Heart left ventricle (tissue), 16 donors: Measurements from ENCODE around the gene SCN9A. TPM values are rescaled to one million over a fixed set of nuclear protein-coding genes. Genes with fewer than 3 reads are reported as not detected.

ENCODE experiments used
- ATAC-seq, 4 donors: fragments of 200-7000 bp; cut with Tn5 transposase; one replicate each; pipeline ENCODE4 v1.9.1; 2020 to 2022; ENCODE audit warnings: moderate library complexity in 4 of 4, mild to moderate bottlenecking in 3 of 4, moderate number of reproducible peaks in 1 of 4
- DNase-seq, 5 donors: peaks; one replicate each; pipeline ENCODE4 v3.0.0-alpha.2; 2020
- H3K27ac ChIP-seq, 12 donors: fragments of 200-600 bp; sonication (generic) in 4 of 12; one replicate each; pipeline versions ENCODE4 v1.5.0 to v1.8.0; 2016 to 2022; ENCODE audit warnings: mild to moderate bottlenecking in 2 of 12
- H3K27me3 ChIP-seq, 9 donors: fragments of 200-600 bp; sonication (generic) in 2 of 9; one replicate each; pipeline versions ENCODE4 v1.5.1 to v1.8.0; 2016 to 2022; ENCODE audit warnings: mild to moderate bottlenecking in 3 of 9
- H3K36me3 ChIP-seq, 9 donors: fragments of 200-600 bp; sonication (generic) in 2 of 9; one replicate each; pipeline versions ENCODE4 v1.5.0 to v1.8.0; 2018 to 2022; ENCODE audit warnings: mild to moderate bottlenecking in 2 of 9
- H3K4me1 ChIP-seq, 12 donors: fragments of 200-600 bp; sonication (generic) in 4 of 12; one replicate each; pipeline versions ENCODE4 v1.5.0 to v1.8.0; 2016 to 2022; ENCODE audit warnings: mild to moderate bottlenecking in 3 of 12
- H3K4me3 ChIP-seq, 12 donors: fragments of 200-600 bp; sonication (generic) in 4 of 12; one replicate each; pipeline versions ENCODE4 v1.5.0 to v1.8.0; 2017 to 2022; ENCODE audit warnings: mild to moderate bottlenecking in 9 of 12, moderate library complexity in 4 of 12
- H3K9me3 ChIP-seq, 12 donors: fragments of 200-600 bp; sonication (generic) in 4 of 12; one replicate each; pipeline versions ENCODE4 v1.5.0 to v1.8.0; 2016 to 2022; ENCODE audit warnings: mild to moderate bottlenecking in 1 of 12
- CTCF ChIP-seq, 12 donors: fragments of 200-600 bp; sonication (generic) in 4 of 12; IDR thresholded peaks; one replicate each; pipeline versions ENCODE4 v1.5.0 to v1.8.0; 2018 to 2022; ENCODE audit warnings: antibody characterized with exemption in 12 of 12, mild to moderate bottlenecking in 5 of 12
- POLR2A ChIP-seq, 2 donors: fragments of 450-650 bp; IDR thresholded peaks; one replicate each; pipeline ENCODE4 v1.6.1; 2017; ENCODE audit warnings: antibody characterized with exemption in 2 of 2, mild to moderate bottlenecking in 2 of 2, moderate library complexity in 2 of 2
- WGBS, 4 donors: extraction: QIAGEN DNeasy Blood & Tissue Kit in 2 of 4; methylation state at CpG; one replicate each; pipeline versions ENCODE4 v1.1.5 to v1.1.7; 2013 to 2018; 5-methylcytosine and 5-hydroxymethylcytosine counted together
- intact Hi-C, 10 donors: fragments of 100-400 bp; cut with DNase I; formaldehyde crosslinking; loops; one replicate each; pipeline versions ENCODE4 v1.11.1 to v1.14.2; 2022
- polyA plus RNA-seq, 2 donors: library from polyadenylated mRNA; stranded (reverse); fragments of 200-250 nt; gene quantifications; one replicate each; pipeline ENCODE4 v1.2.3, GENCODE V29; 2013
- total RNA-seq, 9 donors: library from RNA; depleted of rRNA in 2 of 9; stranded (reverse); fragments of >200 nt in 2 of 9; fragmentation: NEBNext Ultra II Directional in 3 of 9; extraction: Animal tissue kit (Norgen Biotek cat#: 25700) in 3 of 9; gene quantifications; one replicate each; pipeline versions ENCODE4 v1.1.0 to v1.2.4, GENCODE V29; 2016 to 2023
- donor health status: ischemic (EF 13 %, LVEDD 7.1; RV severe dilation, severe dysfunction).
- donor health status: healthy with polysubstance abuse.
- donor health status: DM: no; HTN: yes; CAD: no.
- donor health status: DM: no; HTN: no; CAD: no.
- donor health status: ischemic (EF 25% LVEDD 6.9; RV normal size, moderate dysfunction).
- donor health status: ischemic (EF 25% LVEDD 5.7; RV mildly dilated, moderate dysfunction).
- donor health status: healthy.
- donor health status: DM: yes; HTN: yes; CAD: no.
- donor health status: ischemic (EF 35%, LVEDD 5.7; RV mildly dilated, moderate dysfunction).
- donor health status: nonischemic (EF 11% LVEDD 7.7; RV severe dilation, severe dysfunction).
- donor health status: DM: yes; HTN: yes; CAD: no.
- donor health status: PGD.
- donor health status: ischemic (EF 29% LVEDD 5.4; RV normal size, mild dysfunction).
- donor health status: nonischemic (EF 23%, LVEDD 6.1; RV moderate dilation, normal function).

The SCN9A gene
- total and polyA plus RNA-seq, 11 donors, result 0.08 to 3.2 (median 0.99) TPM

GRCh38 chr2:166373539-166373938 is 2.2 kb downstream of the SCN9A start:
- DNase-seq (no peak), ATAC-seq (no peak)
- intact Hi-C loops, result no loop called here
- Histone ChIP-seq H3K4me3 (no peak overlapping the region), H3K36me3 (no peaks in the 10 kb centered on the region), H3K27ac (no peak overlapping the region), H3K4me1 (peaks cover 0 to 18% (median 4%) of the 10 kb centered on the region in 12 donors), H3K9me3 (no peaks in the 10 kb centered on the region), H3K27me3 (peaks cover 0 to 5% (median 0%) of the 10 kb centered on the region in 9 donors)
- TF ChIP-seq CTCF (IDR thresholded peaks at IDR 0.05), result no peak
- no peak for TF ChIP-seq POLR2A (IDR thresholded peaks at IDR 0.05)

GRCh38 chr2:166373105-166373504 is 2.6 kb downstream of the SCN9A start:
- DNase-seq, result no peak
- WGBS, 4 donors, result 53 to 65% (median 58%) methylated on average over 2 of the region's 2 CpGs

GRCh38 chr2:166372046-166372445 is 3.7 kb downstream of the SCN9A start:
- DNase-seq, result no peak
- Histone ChIP-seq H3K4me3 (no peak overlapping the region), H3K27ac (no peak overlapping the region), H3K9me3 (no peaks in the 10 kb centered on the region), H3K4me1 (peaks cover 0 to 18% (median 4%) of the 10 kb centered on the region in 12 donors), H3K27me3 (peaks cover 0 to 5% (median 0%) of the 10 kb centered on the region in 9 donors), H3K36me3 (no peaks in the 10 kb centered on the region)
- no peak for TF ChIP-seq POLR2A (IDR thresholded peaks at IDR 0.05)
- no peak for TF ChIP-seq CTCF (IDR thresholded peaks at IDR 0.05)
- intact Hi-C loops, result no loop called here
- WGBS, 4 donors, result 70 to 82% (median 81%) methylated on average over 2 of the region's 2 CpGs
- no peak for ATAC-seq

More at GRCh38 chr2:166373105-166373504, 2.6 kb downstream of the SCN9A start:
- no peak overlapping the region for H3K27ac ChIP-seq
- peaks cover 0 to 5% (median 0%) of the 10 kb centered on the region in 9 donors for H3K27me3 ChIP-seq
- no peaks in the 10 kb centered on the region for H3K36me3 ChIP-seq
- H3K9me3 ChIP-seq, result no peaks in the 10 kb centered on the region
- no peak for ATAC-seq
- H3K4me3 ChIP-seq, result no peak overlapping the region
- peaks cover 0 to 18% (median 4%) of the 10 kb centered on the region in 12 donors for H3K4me1 ChIP-seq
- TF ChIP-seq CTCF (IDR thresholded peaks at IDR 0.05), result no peak
- no peak for TF ChIP-seq POLR2A (IDR thresholded peaks at IDR 0.05)
- intact Hi-C loops, result no loop called here

GRCh38 chr2:166365803-166366420 is 9.8 kb downstream of the SCN9A start:
- no peak for TF ChIP-seq CTCF (IDR thresholded peaks at IDR 0.05)
- TF ChIP-seq POLR2A (IDR thresholded peaks at IDR 0.05), result no peak
- Histone ChIP-seq H3K36me3 (no peaks in the 10 kb centered on the region), H3K4me3 (no peak overlapping the region), H3K27me3 (no peaks in the 10 kb centered on the region), H3K27ac (no peak overlapping the region), H3K4me1 (no peaks in the 10 kb centered on the region), H3K9me3 (no peaks in the 10 kb centered on the region)
- WGBS, 4 donors, result 80 to 86% (median 83%) methylated on average over 6 of the region's 6 CpGs
- ATAC-seq (no peak), DNase-seq (no peak)
- intact Hi-C loops, result loop anchor here in 1 of 10 donors (10.0 kb wide), 1 partner anchor 149 kb away; no protein-coding TSS in a partner anchor
